Mammary epithelial cell (primary cell): Measurements from ENCODE around the gene CBX7.

Experiments used
- CTCF ChIP-seq, 2 donors: IDR thresholded peaks in 1 of 2; conservative IDR thresholded peaks in 1 of 2; 2 replicates each; pipeline ENCODE4 v1.5.1; 2011 to 2012; ENCODE audit warnings: inconsistent platforms in 2 of 2, low read length in 2 of 2, mild to moderate bottlenecking in 2 of 2, control low read depth in 1 of 2, low read depth in 1 of 2; ENCODE audit not compliant: insufficient read depth in 1 of 2; ENCODE audit errors: extremely low read depth in 1 of 2
- EZH2 ChIP-seq: IDR thresholded peaks from 2 replicates; pipeline ENCODE4 v1.6.1; 2012; ENCODE audit warnings: low read length, inconsistent platforms, borderline replicate concordance

GRCh38 chr22:39176143-39176713 lies 23.7 kb upstream of the CBX7 start:
- TF ChIP-seq EZH2: no peak
- TF ChIP-seq CTCF (conservative IDR thresholded peaks at IDR 0.05 in 1 of 2, IDR thresholded peaks at IDR 0.05 in 1 of 2; ENCODE audit: extremely low read depth in 1 of 2, insufficient read depth in 1 of 2, low read depth in 1 of 2, low read length in 2 of 2): no peak
